Measurements from ENCODE around the gene PTPN1.
A peak's percentile ranks its signal among the peaks of the same experiment; 100 is the strongest.

The PTPN1 gene

DNA sequence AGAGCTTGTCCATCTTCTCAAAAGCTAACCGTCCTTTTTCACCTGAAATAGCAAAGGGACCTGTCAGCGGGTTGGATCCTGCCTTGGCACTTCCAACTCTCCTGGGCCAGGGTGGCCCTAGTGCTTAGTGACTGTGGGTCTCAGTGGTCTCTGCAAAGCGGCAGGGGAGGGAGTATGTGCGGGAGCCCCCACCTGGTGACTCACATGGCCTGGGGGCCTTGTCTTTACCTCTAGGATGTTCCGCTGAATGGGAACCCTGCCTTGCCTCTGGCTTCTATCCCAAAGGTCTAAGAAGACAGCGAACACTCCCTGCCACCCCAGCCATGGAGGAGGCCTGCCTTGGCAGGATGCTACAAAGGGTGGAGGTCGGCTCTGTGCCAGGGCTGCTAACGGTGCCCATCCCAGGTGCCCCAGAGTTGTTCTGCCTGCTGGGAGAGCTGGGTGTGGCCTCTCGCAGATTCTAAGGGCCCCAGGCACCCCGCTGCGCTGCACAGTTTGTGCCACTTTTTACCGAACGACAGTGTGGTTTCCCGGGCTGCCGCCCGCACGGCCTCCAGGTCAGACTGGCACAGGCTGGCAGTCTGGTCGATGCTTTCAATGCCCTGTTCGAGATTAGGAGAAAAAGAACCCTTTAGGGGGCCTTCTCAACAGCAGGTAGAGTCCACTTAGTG lies 77.2 kb downstream of the PTPN1 start:
- TF ChIP-seq, protein P1, sequence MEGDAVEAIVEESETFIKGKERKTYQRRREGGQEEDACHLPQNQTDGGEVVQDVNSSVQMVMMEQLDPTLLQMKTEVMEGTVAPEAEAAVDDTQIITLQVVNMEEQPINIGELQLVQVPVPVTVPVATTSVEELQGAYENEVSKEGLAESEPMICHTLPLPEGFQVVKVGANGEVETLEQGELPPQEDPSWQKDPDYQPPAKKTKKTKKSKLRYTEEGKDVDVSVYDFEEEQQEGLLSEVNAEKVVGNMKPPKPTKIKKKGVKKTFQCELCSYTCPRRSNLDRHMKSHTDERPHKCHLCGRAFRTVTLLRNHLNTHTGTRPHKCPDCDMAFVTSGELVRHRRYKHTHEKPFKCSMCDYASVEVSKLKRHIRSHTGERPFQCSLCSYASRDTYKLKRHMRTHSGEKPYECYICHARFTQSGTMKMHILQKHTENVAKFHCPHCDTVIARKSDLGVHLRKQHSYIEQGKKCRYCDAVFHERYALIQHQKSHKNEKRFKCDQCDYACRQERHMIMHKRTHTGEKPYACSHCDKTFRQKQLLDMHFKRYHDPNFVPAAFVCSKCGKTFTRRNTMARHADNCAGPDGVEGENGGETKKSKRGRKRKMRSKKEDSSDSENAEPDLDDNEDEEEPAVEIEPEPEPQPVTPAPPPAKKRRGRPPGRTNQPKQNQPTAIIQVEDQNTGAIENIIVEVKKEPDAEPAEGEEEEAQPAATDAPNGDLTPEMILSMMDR (IDR thresholded peaks at IDR 0.05; ENCODE audit: borderline replicate concordance, insufficient read depth, low read depth, low read length): no peak
- no peak overlapping the region for H3K4me3 ChIP-seq (ENCODE audit: low read depth, low read length)

DNA sequence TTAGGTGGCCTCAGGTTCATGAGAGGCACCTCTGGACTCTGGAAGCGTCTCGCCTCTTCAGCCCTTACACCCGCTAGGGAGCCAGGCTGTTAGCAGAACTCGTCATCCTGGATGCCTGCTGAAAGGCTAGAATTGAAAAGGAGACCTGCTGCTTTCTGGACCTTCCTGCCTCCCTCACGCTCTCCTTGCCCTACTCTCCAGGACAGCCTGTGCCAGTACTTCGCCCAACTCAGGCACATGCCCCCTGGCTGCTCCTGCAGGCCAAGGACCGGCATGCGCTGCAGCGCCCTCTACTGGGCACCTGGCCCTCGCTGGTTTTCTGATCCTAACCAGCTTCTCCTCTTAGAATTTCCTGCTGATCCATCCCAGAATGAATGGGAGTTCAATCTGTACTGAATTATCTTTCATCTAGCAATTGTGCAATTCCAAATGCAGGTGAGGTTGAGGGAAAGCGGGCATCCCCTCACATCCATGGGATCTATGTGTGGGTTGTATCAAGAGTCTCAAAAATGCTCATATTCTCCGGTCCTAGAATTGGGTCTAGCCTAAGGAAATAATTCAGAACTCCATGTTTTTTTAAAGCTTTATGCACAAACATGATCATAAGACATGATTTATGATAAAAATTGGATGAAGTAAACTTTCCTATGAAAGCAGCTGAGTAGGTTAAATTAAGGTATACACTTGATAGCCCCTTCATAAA lies 78.0 kb downstream of the PTPN1 start:
- H3K4me3 ChIP-seq (ENCODE audit: low read depth, low read length): no peak overlapping the region
- TF ChIP-seq, protein P1 (IDR thresholded peaks at IDR 0.05; ENCODE audit: borderline replicate concordance, insufficient read depth, low read depth, low read length): peak; percentile 98

DNA sequence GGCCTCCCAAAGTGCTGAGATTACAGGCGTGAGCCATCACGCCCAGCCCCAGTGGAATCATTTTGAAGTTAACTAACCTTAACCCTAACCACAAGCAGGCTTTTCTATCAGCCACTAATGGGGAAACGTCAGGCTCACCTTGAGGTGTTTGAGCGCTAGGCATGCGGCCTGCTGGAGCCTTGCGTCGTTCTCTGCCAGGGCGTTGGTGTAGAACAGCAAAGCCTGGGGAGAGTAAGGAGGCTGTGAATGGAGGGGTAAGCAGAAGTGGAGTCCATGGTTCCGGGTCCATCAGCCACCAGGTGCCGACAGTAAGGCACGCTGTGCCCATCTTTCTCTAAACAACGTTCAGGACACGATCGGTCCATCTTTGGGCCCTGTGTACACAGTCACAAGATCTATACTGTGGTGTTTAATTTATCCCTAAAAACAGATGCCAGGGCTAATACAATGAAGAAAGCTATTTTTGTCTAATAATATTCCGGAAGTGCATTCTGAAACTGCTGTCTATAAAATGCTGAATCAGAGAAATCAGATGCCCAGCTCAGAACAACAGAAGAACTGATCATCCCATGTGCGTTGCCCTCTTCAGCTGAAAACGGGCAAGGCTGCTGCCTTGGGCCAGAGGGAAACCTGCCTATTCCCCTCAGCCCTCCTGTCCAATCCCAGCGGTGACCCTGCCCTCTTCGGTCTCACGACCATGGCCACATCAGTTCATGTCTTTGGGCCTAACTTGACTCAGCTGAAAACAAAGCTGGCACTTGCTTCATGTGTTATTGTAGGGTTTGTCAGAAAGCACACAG lies 79.6 kb downstream of the PTPN1 start:
- TF ChIP-seq, protein P1 (IDR thresholded peaks at IDR 0.05; ENCODE audit: borderline replicate concordance, insufficient read depth, low read depth, low read length): no peak
- no peak overlapping the region for H3K4me3 ChIP-seq (ENCODE audit: low read depth, low read length)

DNA sequence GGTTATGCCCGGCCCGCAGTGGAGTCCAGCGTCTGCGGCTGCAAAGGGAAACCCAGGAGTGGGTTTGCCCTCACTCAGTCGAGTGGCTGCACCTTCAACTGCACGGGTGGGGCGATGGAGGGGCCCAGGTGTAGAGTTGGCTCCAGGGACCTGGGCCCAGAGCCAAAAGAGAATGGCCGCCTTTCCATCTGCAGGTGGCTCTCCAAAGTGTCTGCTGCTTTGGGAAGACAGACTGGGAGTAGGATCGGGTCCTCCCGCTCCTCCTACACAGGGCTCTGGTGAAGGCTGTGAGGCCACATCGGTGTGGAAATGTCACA lies 80.1 kb downstream of the PTPN1 start:
- TF ChIP-seq, protein P1 (IDR thresholded peaks at IDR 0.05; ENCODE audit: borderline replicate concordance, insufficient read depth, low read depth, low read length): no peak

DNA sequence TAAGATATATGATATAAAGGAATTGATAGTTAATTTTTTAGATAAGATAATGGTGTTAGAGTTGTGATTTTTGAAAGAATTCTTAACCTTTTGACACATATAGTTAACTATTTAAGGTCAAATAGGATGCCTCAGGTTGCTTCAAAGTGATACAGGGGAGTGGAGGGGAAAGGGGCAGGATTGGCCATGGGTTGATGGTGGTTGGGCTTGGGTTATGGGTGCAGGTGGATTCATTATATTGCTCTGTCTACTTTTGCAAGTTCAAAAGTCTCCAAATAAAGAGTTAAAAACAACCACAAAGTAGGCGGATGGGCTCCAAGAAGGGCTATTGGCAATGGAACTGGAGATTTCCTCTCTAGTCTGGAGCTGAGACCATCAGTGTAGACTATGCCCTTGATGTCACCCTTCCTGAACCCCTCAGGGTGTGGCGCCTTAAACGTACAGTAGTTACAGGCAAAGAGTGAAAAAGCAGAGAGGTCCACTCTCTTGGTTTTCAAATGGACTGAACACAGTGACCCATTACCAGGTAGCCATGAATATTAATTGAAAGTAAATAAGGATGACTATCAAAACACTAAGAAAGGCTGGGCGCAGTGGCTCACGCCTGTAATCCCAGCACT lies 81.2 kb downstream of the PTPN1 start:
- TF ChIP-seq, protein P1 (IDR thresholded peaks at IDR 0.05; ENCODE audit: borderline replicate concordance, insufficient read depth, low read depth, low read length): no peak
- no peak overlapping the region for H3K4me3 ChIP-seq (ENCODE audit: low read depth, low read length)

More for the DNA sequence above, 80.1 kb downstream of the PTPN1 start:
- H3K4me3 ChIP-seq (ENCODE audit: low read depth, low read length): no peak overlapping the region

DNA sequence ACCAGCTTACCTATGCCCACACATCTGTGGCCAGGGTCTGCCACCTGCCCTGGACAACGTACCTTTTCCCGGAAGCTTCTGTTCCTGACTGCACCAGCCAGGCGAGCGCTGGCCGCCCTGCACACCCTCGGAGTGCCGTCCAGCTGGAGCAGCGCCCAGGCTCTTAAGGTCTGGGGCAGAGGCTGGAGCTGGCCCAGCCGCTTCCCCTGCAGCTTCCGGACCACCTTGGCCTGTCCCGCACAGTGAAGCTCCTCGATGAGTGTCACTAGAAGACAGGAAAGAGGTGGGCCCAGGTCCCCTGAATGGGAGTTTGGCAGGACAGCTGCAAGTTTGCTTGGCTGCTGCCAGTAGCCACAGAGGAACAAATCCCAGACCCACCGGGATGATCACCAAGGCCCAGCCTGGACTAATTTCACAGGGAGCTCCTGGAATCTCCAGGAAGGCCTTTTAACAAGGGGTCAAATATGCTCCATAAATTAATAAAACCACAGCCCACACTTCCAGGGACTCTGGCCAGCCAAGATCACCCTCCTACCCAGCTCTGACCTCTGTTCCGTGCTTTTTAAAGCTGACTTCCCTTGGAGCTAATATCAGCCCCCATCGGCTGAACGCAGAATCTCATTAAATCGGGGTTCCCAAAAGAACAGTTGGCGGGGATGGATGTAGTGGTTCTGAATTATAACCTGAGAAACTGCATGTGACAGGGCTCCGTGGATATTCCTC lies 82.3 kb downstream of the PTPN1 start:
- H3K4me3 ChIP-seq (ENCODE audit: low read depth, low read length): no peak overlapping the region
- TF ChIP-seq, protein P1 (IDR thresholded peaks at IDR 0.05; ENCODE audit: borderline replicate concordance, insufficient read depth, low read depth, low read length): no peak
